Activated naive CD4-positive, alpha-beta T cell treated with anti-CD3 and anti-CD28 coated beads, Interleukin-2, amount 10 ng/mL, durations not matched to agents 7 days and 5 days (primary cell): ENCODE measurements around the gene ATP6V1E1.
"Not testable (repeated sequence)": the region's sequence is repeated elsewhere in the genome, so short reads cannot be mapped to it uniquely, and the experiment has no call there.

ENCODE experiments used
- CTCF ChIA-PET: fragments of 350-600 bp; sonication (Branson Sonifier 250); formaldehyde crosslinking; loops from one replicate; lab custom pipeline; 2021; ENCODE audit warnings: antibody characterized with exemption; lab: Charles Lee
- DNase-seq: peaks from one replicate; pipeline ENCODE4 v3.0.0-alpha.2; 2020
- H3K27ac Mint-ChIP-seq: one replicate; pipeline ENCODE4 v1.8.0; 2021; ENCODE audit warnings: mild to moderate bottlenecking, moderate library complexity, mixed read lengths
- H3K27me3 Mint-ChIP-seq: one replicate; pipeline ENCODE4 v1.8.0; 2021; ENCODE audit warnings: mild to moderate bottlenecking, mixed read lengths
- H3K36me3 Mint-ChIP-seq: one replicate; pipeline ENCODE4 v1.8.0; 2021; ENCODE audit warnings: mixed read lengths
- H3K4me1 Mint-ChIP-seq: one replicate; pipeline ENCODE4 v1.8.0; 2021; ENCODE audit warnings: mixed read lengths
- H3K4me3 Mint-ChIP-seq: one replicate; pipeline ENCODE4 v1.8.0; 2021; ENCODE audit warnings: mild to moderate bottlenecking, moderate library complexity, mixed read lengths
- H3K9me3 Mint-ChIP-seq: one replicate; pipeline ENCODE4 v1.8.0; 2021; ENCODE audit warnings: mixed read lengths

Gene ATP6V1E1

GRCh38 chr22:17641269-17641668 is 12.7 kb upstream of the ATP6V1E1 start:
- H3K27ac Mint-ChIP-seq: no peak overlapping the region
- CTCF ChIA-PET: no interaction called here
- no peaks in the 10 kb centered on the region for H3K27me3 Mint-ChIP-seq
- no peaks in the 10 kb centered on the region for H3K9me3 Mint-ChIP-seq
- no peak overlapping the region for H3K4me3 Mint-ChIP-seq
- H3K4me1 Mint-ChIP-seq: peaks cover 31% of the 10 kb centered on the region
- H3K36me3 Mint-ChIP-seq: peaks cover 17% of the 10 kb centered on the region
- DNase-seq: no peak

DNA sequence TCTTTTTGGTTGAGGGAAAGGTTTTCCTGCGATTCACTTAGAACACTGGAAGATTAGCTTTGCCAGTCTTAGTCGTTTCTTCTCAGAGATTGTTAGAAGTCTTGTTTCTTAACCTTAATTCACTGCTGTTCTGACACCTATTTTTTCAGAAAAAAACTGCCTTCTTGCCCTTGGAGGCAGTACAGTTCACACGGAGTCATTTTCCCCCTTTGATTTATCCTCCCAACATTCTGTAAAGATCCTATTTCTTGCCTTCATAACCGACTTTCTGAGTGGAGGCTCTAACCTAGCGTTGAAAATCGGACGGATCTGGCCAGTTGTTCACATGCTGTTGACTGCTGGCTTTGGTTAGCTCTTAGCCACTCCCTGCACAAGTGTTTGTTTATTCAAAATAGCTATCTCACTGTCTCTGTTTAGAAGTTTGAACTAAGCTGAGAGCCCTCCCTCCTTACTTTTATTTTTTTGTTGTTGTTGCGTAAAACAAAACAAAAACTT is 10.7 kb upstream of the ATP6V1E1 start:
- H3K4me1 Mint-ChIP-seq: peaks cover 31% of the 10 kb centered on the region
- no peaks in the 10 kb centered on the region for H3K9me3 Mint-ChIP-seq
- peaks cover 13% of the 10 kb centered on the region for H3K36me3 Mint-ChIP-seq
- peak overlapping the region; percentile 97 for H3K27ac Mint-ChIP-seq
- no peaks in the 10 kb centered on the region for H3K27me3 Mint-ChIP-seq
- CTCF ChIA-PET: interaction anchor here (0.7 to 1.1 kb wide), 4 partner anchors 8 to 437 kb away, joined by 3 to 4 read pairs (median 3); no protein-coding TSS in a partner anchor
- H3K4me3 Mint-ChIP-seq: peak overlapping the region; percentile 92
- DNase-seq: peak; percentile 39

GRCh38 chr22:17638432-17639246 is 10.1 kb upstream of the ATP6V1E1 start, which contains the start of gene BCL2L13:
Gene BCL2L13, plus strand, starts transcription at chr22:17638757. Its CDS starts 16,955 bp downstream, at chr22:17655712.
- Mint-ChIP-seq H3K4me1 (peaks cover 31% of the 10 kb centered on the region), H3K27ac (peak within 1 kb of the TSS; percentile 97), H3K36me3 (peaks cover 13% of the 10 kb centered on the region), H3K4me3 (peak within 1 kb of the TSS; percentile 92), H3K9me3 (no peaks in the 10 kb centered on the region), H3K27me3 (no peaks in the 10 kb centered on the region)
- DNase-seq: peak; percentile 95
- CTCF ChIA-PET: interaction anchor here (1.0 to 1.1 kb wide), 3 partner anchors 9 to 437 kb away, joined by 3 to 4 read pairs (median 3); no protein-coding TSS in a partner anchor

GRCh38 chr22:17638182-17638431 is 9.6 kb upstream of the ATP6V1E1 start:
- no peaks in the 10 kb centered on the region for H3K9me3 Mint-ChIP-seq
- CTCF ChIA-PET: no interaction called here
- H3K4me3 Mint-ChIP-seq: peak overlapping the region; percentile 92
- DNase-seq: no peak
- H3K27ac Mint-ChIP-seq: peak overlapping the region; percentile 97
- H3K27me3 Mint-ChIP-seq: no peaks in the 10 kb centered on the region
- H3K36me3 Mint-ChIP-seq: peaks cover 13% of the 10 kb centered on the region
- H3K4me1 Mint-ChIP-seq: peaks cover 31% of the 10 kb centered on the region

GRCh38 chr22:17637490-17638181 is 9.1 kb upstream of the ATP6V1E1 start:
- Mint-ChIP-seq H3K4me3 (peak overlapping the region; percentile 92), H3K9me3 (no peaks in the 10 kb centered on the region), H3K27ac (peak overlapping the region; percentile 97), H3K4me1 (peaks cover 28% of the 10 kb centered on the region), H3K27me3 (no peaks in the 10 kb centered on the region), H3K36me3 (peaks cover 10% of the 10 kb centered on the region)
- no peak for DNase-seq
- CTCF ChIA-PET: no interaction called here

- DNase-seq, H3K36me3 Mint-ChIP-seq, H3K4me3 Mint-ChIP-seq, H3K27me3 Mint-ChIP-seq, CTCF ChIA-PET, H3K27ac Mint-ChIP-seq, H3K9me3 Mint-ChIP-seq: not testable (repeated sequence)
- peaks cover 28% of the 10 kb centered on the region for H3K4me1 Mint-ChIP-seq
Observed at GRCh38 chr22:17636850-17637249, 8.3 kb upstream of the ATP6V1E1 start.

DNA sequence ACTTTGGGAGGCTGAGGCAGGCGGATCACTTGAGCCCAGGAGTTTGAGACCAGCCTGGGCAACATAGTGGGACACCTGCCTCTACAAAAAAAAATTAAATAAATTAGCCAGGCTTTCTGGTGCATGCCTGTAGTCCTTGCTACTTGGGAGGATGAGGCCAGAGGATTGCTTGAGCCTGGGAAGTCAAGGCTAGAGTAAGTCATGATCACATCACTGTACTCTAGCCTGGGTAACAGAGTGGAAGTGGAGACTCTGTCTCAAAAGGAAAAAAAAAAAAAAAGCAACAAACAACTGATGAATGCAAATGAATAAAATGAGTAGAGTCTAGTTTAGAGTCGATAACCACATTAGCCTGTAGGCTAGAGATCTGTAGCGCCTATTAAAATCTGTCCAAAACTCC is 6.1 kb upstream of the ATP6V1E1 start:
- CTCF ChIA-PET: no interaction called here
- no peak overlapping the region for H3K4me3 Mint-ChIP-seq

GRCh38 chr22:17633998-17634323 is 5.4 kb upstream of the ATP6V1E1 start:
- H3K27ac Mint-ChIP-seq: no peak overlapping the region
- no peak for DNase-seq
- H3K4me1 Mint-ChIP-seq: peaks cover 18% of the 10 kb centered on the region
- H3K27me3 Mint-ChIP-seq: no peaks in the 10 kb centered on the region
- no peak overlapping the region for H3K4me3 Mint-ChIP-seq
- H3K9me3 Mint-ChIP-seq: no peaks in the 10 kb centered on the region
- CTCF ChIA-PET: interaction anchor here (0.8 kb wide), 1 partner anchor 196 kb away, joined by 3 read pairs; no protein-coding TSS in a partner anchor
- peaks cover 2% of the 10 kb centered on the region for H3K36me3 Mint-ChIP-seq

More for the DNA sequence above, 6.1 kb upstream of the ATP6V1E1 start:
- Mint-ChIP-seq H3K27me3 (no peaks in the 10 kb centered on the region), H3K4me1 (peaks cover 16% of the 10 kb centered on the region), H3K9me3 (no peaks in the 10 kb centered on the region), H3K36me3 (peaks cover 2% of the 10 kb centered on the region), H3K27ac (no peak overlapping the region)
- no peak for DNase-seq

DNA sequence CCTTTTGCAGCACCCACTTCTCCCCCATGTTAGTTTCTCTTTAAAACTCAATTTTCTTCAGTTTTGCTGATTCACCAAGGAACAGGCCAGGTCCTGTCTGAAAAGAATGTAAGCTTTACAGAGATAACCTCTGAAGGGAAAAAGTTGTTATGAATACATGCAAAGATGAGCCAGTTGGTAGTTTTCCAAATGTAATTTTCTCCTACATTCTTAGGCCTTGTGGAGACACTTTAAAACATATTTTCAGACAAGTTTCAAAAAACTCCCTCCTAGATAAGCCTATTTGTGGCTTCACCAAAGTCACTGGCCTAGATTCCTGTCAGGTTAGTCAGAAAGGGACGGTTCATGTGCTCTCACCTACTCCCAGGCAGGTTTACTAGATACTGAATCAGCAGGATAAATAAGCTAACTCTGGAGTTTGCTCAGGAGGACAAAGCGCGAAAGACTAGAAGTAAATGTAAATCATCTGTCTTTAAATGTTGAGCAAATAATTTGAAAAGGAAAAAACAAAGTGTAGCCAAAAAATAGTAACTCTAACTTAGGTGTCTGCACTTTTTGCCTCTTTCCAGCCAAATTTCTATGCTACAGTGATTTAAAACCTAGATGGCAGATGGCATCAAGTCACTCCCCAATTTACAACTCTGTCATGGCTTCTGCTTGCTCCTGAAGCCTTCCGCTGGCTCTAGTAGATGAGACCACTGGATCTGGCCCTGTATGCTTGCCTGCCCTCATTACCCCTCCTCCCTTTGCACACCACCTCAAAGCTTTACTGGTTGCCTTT is 4.9 kb upstream of the ATP6V1E1 start:
- H3K36me3 Mint-ChIP-seq: peaks cover 4% of the 10 kb centered on the region
- no peaks in the 10 kb centered on the region for H3K27me3 Mint-ChIP-seq
- no peaks in the 10 kb centered on the region for H3K9me3 Mint-ChIP-seq
- peaks cover 24% of the 10 kb centered on the region for H3K4me1 Mint-ChIP-seq
- H3K4me3 Mint-ChIP-seq: no peak overlapping the region
- H3K27ac Mint-ChIP-seq: no peak overlapping the region
- DNase-seq: no peak
- CTCF ChIA-PET: interaction anchor here (0.8 kb wide), 1 partner anchor 197 kb away, joined by 3 read pairs; no protein-coding TSS in a partner anchor

GRCh38 chr22:17631076-17631565 is 2.6 kb upstream of the ATP6V1E1 start:
- Mint-ChIP-seq H3K4me3 (no peak overlapping the region), H3K27me3 (no peaks in the 10 kb centered on the region), H3K36me3 (peaks cover 10% of the 10 kb centered on the region), H3K9me3 (no peaks in the 10 kb centered on the region), H3K4me1 (peaks cover 19% of the 10 kb centered on the region), H3K27ac (no peak overlapping the region)
- CTCF ChIA-PET: no interaction called here
- DNase-seq: no peak

- peaks cover 28% of the 10 kb centered on the region for H3K4me1 Mint-ChIP-seq
- H3K36me3 Mint-ChIP-seq: peaks cover 14% of the 10 kb centered on the region
- no peaks in the 10 kb centered on the region for H3K9me3 Mint-ChIP-seq
- peak overlapping the region; percentile 99 for H3K4me3 Mint-ChIP-seq
- no peak for DNase-seq
- no peak overlapping the region for H3K27ac Mint-ChIP-seq
- no peaks in the 10 kb centered on the region for H3K27me3 Mint-ChIP-seq
- CTCF ChIA-PET: interaction anchor here (0.6 kb wide), 1 partner anchor 367 kb away, joined by 4 read pairs; no protein-coding TSS in a partner anchor
Observed at GRCh38 chr22:17629641-17630040, 1.1 kb upstream of the ATP6V1E1 start.

DNA sequence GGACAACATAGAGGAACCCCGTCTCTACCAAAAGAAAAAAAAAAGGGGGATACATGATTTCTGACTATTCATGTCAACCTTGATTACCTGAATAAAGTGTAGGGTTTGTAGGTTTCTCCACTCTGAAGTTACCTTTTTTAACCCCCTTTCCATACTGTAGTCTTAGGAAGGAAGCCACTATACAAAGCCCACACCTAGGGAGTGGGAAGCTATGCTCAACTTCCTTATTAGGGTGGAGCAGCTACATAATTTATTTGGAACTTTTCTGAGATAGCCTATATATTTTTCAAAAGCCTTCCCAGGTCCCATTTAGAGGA is 582 bp upstream of the ATP6V1E1 start:
- peaks cover 14% of the 10 kb centered on the region for H3K36me3 Mint-ChIP-seq
- H3K27ac Mint-ChIP-seq: peak overlapping the region; percentile 92
- DNase-seq: no peak
- peaks cover 29% of the 10 kb centered on the region for H3K4me1 Mint-ChIP-seq
- peak overlapping the region; percentile 99 for H3K4me3 Mint-ChIP-seq
- H3K27me3 Mint-ChIP-seq: no peaks in the 10 kb centered on the region
- no peaks in the 10 kb centered on the region for H3K9me3 Mint-ChIP-seq
- CTCF ChIA-PET: interaction anchor here (0.6 kb wide), 1 partner anchor 367 kb away, joined by 4 read pairs; no protein-coding TSS in a partner anchor

GRCh38 chr22:17627961-17628405 is 566 bp downstream of the ATP6V1E1 start:
- Mint-ChIP-seq H3K27ac (peak overlapping the region; percentile 92), H3K4me1 (peaks cover 33% of the 10 kb centered on the region), H3K4me3 (peak overlapping the region; percentile 99), H3K27me3 (no peaks in the 10 kb centered on the region), H3K9me3 (no peaks in the 10 kb centered on the region), H3K36me3 (peaks cover 18% of the 10 kb centered on the region)
- DNase-seq: no peak
- CTCF ChIA-PET: no interaction called here

DNA sequence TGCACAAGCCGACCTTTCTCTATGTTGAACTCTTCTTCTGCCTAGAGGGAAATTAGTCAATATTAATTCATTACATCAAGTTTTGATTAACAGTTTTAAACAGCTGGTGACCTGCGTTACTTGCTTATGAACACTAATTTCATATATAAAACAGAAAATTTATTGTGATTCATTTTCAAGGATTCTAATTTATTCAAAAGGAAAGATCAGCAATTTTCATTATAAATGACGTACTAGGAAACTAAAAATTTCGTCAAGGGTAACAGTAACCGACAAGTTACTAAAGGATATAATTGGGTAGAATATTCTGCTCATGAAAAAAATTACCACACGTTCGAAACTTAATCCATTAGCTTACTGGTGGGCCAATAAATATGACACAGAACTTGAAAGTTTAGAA is 15.3 kb downstream of the ATP6V1E1 start:
- Mint-ChIP-seq H3K4me1 (no peaks in the 10 kb centered on the region), H3K9me3 (no peaks in the 10 kb centered on the region), H3K27me3 (no peaks in the 10 kb centered on the region), H3K27ac (no peak overlapping the region), H3K4me3 (no peak overlapping the region), H3K36me3 (peaks cover 24% of the 10 kb centered on the region)
- DNase-seq: no peak
- CTCF ChIA-PET: no interaction called here
